HG03196 (cell line): ENCODE data around the gene TTC23.
A peak's percentile ranks its signal among the peaks of the same experiment; 100 is the strongest.
"Not testable (repeated sequence)": the region's sequence is repeated elsewhere in the genome, so short reads cannot be mapped to it uniquely, and the experiment has no call there.

Experiments used
- ATAC-seq: cut with Tn5 transposase; IDR thresholded peaks from one replicate; pipeline ENCODE4 v1.9.1; 2021; ENCODE audit not compliant: unreplicated experiment

TTC23 gene

DNA sequence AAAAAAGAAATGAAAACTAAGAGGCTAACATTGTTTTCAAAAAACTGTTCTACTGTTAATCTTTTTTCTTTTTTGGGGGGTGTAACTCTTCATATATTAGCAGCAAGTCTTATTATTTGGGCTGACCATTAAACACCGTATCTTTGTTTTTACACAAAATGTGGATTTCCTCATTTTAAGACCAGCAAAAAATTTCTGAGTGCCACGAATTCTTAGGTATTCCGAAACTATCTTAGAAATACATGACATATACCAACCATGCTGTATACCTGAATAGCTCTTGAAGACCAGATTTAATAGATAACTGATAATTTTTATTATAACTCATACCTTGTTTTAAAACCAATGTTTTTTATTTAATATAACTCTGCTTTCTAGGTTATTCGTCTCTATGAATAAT lies 620 bp upstream of the TTC23 start:
- ATAC-seq: no peak

DNA sequence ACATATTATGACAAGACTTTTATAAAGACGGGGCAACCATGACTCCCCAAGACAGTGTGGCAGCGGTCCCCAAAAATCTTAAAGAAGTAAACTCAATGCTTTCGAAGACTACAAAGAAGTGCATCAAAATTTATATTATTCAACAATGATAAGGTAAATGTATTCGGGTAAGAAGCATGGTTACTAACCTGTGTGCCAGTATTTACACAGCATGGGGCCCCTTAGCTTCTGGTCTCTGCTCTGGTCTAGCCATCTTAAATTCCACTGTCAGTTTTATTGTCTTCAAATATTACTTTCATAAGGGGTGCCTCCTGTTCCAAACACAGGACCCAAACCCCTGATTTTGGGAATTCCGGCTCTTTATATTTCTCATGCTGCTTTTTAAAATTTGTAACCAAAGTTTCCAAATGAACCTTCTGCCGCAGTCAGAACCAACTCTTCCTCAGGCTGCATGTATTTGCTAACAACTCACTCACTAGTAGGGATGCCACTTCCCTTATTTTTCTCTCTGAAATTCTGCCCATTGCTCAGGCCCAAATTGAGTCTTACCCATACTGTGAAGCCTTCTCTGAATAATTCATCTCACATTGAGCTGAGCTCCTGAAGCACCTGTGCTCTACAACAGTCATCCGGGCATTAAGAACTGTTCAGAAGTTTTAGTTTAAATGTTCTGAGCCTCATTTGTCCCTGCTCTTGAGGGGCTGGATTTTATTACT lies 1.2 kb downstream of the TTC23 start:
- no peak for ATAC-seq

DNA sequence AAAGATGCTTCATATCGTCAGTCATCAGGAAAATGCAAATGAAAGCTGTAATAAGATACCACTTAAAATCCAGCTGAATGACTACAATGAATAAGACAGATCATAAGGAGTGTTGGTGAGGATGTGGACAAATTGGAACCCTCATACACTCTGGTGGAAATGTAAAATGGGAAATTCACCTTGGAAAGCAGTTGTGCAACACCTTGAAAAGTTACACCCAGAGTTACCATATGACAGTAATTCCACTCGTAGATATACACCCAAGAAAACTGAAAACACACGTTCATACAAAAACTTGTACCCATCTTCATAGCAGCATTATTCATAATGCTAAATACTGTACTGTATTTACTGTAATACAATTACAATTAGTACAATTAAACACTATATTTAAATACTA lies 2.3 kb downstream of the TTC23 start:
- no peak for ATAC-seq

DNA sequence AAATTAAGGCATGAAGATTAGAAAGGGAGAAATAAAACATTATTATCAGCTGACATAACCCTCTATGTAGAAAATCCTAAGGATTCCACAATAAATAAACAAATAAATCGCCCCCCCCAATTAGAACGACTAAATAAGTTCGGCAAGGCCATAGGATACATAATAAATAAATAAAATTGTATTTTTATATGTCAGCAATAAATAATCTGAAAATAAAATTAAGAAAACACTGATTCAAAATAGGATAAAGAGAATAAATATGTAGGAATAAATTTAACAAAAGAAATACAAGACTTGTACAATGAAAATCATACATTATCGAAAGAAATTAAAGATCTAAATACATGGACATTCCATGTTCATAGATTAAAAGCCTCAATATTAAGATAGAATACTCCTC lies 5.1 kb downstream of the TTC23 start:
- ATAC-seq: no peak

DNA sequence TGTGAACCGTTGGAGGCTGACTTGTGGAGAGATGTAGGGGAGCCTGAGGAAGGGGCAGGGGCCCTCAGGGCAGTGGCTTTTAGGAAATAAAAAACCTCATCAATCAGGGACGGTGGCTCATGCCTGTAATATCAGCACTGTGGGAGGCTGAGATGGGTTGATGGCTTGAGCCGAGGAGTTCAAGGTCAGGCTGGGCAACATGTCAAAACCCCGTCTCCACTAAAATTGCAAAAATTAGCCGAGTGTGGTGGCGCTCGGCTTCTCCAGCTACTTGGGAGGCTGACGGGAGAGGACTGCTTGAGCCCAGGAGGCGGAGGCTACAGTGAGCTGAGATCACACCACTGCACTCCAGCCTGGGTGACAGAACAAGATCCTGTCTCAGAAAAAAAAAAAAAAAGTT lies 7.6 kb downstream of the TTC23 start:
- no peak for ATAC-seq

DNA sequence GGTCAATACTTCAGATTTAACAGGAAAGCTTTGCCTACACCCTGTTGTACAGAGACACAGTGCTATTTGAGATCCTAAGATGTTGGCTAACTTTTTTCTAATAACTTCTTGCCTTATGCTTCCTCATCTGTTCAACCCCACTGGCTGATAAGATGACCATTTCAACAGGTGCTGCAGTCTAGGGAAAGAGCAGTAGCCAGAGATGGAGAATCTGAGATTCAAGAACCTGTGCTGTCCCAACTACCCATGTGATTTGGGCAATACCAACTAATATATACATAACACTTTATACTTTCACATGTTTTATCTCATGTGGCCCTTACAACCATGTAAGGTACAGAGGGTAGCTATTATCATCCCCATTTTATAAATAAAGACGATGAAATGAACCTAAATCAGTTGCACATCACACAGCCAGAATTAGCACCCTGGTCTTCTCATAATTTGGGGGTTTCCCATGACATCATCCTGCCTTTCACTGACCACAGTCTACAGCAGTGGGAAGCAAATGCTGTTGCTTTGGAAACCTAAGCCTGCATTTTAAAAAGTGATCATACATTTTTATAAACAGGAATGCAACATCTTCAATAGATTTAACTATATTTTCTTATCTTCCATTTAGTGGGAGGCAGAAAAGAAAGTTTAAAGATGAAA lies 9.7 kb downstream of the TTC23 start:
- ATAC-seq: peak; percentile 87

DNA sequence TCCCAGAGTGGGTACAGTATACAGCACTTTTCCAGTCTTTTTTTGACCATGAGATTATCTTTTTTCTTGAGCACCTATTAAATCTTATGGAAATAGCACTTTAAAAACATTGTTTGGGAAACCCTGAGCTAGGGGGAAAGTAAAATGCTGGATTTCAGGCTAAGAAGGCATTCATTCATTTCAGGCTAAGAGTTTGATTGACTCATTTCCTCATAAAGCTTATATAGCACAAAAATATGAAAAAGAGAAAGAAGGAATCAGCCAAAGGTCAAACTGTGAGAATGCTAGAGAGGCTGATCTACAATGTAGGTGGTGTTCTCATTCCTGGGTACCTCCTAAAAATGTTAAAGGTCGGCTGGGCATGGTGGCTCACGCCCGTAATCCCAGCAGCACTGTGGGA lies 10.5 kb downstream of the TTC23 start:
- ATAC-seq: no peak

DNA sequence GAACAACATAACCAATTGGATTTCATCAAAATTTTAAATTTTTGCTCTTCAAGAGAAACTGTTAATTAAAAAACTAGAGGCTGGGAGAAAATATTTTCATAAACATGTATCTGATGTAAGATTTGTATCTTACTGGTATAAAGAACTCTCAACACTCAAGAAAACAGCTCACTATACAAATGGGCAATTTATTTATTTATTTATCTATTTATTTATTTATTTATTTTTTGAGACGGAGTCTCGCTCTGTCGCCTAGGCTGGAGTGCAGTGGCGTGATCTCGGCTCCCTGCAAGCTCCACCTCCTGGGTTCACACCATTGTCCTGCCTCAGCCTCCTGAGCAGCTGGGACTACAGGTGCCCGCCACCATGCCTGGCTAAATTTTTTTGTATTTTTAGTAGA lies 15.2 kb downstream of the TTC23 start:
- not testable (repeated sequence) for ATAC-seq

DNA sequence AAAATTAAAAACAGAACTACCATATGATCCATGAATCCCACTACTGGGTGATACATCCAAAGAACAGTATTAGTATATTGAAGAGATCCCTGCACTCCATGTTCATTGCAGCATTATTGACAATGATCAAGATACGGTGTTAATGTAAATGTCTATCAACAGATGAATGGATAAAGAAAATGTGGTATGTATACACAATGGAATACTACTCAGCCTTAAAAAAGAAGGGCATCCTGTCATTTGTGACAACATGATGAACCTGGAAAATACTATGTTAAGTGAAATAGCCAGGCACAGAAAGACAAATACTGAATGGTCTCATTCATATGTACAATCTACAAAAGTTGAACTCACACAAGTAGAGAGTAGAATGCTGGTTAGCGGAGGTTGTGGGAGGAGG lies 16.6 kb downstream of the TTC23 start:
- no peak for ATAC-seq

DNA sequence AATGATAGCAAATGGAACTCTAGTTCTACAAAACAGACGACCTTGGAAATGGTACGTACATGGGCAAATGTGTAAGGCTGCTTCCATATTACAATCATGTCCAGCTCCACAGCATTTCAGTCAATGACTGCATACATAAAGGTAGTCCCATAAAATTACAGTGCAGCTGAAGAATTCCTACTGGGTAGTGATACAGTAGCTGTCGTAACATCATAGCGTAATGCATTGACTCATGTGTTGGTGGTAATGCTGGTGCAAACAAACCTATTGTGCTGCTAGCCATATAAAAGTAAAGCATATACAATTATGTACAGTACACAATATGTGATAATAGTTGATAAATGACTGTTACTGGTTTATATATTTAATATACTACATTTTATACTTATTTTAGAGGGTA lies 18.5 kb downstream of the TTC23 start:
- no peak for ATAC-seq

DNA sequence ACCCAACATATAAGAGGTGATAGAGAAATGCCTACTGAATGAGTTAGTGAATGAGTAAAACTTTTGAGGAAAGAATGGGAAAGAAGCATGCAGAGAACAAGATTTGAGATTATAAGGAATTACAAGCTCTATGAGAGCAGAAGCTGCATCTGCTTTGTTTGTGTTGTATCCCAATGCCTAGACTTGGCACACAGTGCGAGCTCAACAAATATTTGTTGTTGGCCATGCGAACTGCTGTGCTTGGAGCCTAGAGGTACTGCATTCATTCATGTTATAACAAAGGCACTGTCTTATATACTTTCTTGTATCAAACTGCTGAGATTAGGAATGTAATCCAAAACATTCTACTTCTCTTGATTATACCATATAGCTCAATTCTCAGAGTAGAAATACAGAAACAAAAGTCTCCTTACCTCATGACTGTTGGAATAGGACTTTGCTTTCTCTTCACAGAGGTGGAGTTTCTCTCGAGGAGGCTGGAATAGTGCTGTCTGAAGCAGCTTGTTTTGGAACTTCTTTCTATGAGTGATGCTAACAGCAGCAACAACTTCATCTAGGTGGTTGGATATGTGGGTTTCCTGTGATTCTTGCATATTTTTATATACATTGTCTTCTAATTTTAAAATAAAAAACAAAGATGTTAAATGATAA lies 21.1 kb downstream of the TTC23 start:
- ATAC-seq: no peak

DNA sequence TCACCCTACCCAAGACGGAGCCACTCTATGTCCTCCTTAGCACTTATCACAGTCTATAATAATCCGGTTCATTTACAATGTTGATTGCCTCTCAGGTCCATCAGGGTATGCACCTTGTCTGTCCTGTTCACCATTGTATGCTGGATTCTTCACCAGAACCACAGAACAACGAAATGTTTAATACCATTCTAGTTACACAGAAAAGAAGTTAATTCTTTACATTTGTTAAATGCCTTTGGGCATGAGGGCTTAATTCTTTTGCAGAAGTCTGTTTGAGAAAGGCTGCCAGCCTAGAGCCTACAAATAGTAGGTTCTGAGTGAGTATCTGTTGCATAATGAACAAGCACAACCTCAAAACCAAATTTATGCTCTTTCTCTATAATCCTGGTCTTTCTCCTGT lies 22.6 kb downstream of the TTC23 start:
- no peak for ATAC-seq

DNA sequence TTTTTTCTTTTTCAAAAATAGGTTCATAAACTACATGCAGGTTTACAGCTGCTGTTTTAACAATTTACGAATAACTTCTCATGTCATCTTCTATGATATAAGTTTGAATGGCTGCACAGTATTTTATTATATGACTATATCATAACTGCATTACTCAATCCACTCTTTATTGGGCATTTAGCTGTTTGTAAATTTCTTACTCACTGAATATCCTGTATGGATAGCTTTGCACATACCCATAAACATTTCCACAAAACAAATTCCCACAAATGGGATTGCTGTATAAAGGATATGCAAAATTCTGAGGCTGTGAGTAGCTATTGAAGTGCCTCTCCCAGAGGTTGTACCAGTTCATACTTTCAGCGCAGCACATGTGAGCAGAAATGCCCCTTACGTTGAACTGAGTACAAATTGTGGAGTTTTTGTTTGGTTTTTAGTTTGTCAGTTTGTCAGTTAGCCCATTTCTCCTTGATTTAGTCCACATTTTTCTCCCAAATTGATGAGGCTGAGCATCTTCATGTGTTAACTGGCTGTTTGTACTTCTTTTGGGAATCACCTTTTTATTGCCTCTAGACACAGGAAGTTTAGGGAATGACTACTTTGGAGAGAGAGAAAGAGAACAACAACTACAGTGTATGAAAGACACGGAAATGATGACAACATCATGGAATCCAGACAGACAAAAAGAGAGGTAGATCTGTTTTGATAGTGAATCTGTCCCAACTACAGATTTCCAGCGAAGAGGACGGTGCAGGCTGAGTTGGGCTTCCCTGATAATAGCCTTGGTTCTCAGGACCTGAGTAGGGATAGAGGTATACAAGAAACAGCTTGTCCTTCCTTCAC lies 24.8 kb downstream of the TTC23 start:
- no peak for ATAC-seq

DNA sequence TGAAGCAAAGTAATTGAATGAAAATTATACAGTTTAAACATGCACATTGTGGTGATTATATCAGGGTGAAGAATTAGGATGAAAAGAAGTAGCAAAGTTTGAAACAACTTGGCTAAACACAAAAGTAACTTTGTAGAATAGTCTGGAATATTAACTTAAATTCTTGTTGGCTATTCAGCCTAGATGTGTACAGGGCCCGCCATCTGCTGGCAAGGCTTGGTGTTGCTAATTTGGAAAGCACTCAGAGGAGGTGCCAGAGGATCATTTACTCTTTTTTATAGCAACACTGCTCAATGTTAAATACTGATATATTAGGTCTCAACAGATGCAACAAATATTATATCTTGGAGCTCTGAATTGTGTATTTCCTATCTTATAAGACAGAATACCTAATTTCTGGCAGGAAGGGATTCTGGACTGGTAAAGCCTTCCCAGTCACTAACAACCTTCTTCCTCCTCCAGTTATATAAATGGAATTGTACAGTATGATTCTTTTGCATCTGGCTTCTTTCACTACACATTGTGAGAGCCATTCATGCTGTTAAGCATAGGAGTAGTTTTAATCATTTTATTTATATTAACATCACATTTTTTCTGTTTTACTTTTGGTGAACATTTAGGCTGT lies 36.1 kb downstream of the TTC23 start:
- ATAC-seq: peak; percentile 68

DNA sequence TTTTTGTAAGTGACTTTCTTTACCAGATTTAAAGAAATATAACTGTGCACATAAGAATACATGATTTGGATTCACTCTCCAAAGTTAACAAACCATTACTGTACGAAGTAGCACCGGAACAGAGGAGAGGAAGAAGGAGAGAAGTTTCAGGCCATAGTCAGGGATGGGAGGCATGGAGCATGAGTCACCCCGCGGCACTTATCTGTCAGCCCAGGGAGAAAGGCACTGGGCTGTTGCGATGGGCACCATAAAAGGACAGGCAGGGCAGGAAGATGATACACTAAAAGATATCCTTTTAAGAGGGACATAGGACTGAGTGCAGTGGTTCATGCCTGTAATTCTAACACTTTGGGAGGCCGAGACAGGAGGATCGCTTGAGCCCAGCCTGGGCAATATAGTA lies 37.0 kb downstream of the TTC23 start:
- ATAC-seq: no peak

DNA sequence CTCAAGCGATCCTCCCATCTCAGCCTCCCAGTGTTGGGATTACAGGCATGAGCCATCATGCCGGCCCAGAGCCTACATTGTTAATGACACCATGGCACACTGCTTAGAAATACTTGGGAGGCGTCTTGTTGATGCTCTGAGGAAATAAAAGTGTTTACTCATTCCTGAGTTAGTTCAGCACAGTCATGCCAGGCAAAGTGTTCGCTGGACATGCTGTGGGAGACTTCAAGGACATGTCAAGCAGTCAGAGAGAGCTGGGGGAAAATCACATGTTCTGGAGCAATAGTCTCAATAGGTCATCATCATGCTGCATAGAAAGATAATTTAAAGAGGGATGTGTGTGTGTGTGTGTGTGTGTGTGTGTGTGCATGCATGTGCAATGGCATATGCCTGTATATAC lies 37.5 kb downstream of the TTC23 start:
- ATAC-seq: no peak

DNA sequence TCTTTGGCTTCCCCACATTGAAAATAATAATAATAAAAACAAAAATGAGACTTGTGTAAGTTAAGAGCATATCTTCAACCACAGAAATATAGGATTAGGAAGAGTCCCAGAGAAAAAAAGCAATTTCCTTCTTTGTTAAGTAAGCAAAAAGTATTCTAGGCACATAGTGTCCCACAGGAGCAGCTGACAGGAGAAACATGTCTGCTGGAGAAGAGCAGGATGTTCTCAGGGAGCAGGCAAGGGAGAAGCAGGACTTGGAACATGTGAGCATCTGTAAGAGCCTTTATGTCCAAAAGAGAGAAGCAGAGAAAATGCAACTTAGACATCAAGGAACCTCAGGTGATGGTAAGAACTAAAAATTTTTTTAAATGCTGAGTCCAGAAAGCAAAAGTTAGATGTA lies 39.0 kb downstream of the TTC23 start:
- no peak for ATAC-seq

DNA sequence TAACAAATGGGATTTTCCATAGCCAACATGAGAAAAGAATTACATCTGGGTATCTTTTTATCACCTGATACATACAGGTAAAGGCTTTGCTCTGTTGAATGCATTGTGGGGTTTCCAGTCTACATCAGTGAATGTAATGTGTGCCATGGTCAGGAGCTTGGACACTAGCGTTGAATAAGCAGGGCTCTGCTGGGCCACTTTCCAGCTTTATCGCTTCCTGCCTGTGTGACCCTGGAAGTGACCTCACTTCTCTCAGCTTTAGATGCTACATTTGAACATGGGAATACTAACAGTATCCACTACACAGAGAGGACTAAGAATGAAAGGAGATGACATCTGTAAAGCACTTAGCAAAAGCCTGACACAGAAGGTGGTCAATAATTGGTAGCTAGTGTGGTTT lies 40.1 kb downstream of the TTC23 start:
- ATAC-seq: no peak

DNA sequence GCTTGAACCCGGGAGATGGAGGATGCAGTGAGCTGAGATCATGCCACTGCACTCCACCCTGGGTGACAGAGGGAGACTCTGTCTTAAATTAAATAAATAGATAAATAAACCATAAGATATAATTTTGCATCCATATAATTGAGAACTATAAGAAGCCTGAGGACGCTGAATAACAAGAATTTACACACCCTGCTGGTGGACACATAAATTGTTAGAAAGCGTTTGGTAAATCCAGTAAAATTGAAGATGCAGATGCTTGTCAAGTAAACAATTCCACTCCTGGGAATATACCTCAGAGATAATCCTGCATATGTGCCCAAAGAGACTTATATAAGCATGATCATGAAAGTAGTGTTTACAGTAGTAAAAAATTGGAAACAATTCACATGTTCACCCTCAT lies 41.7 kb downstream of the TTC23 start:
- no peak for ATAC-seq

DNA sequence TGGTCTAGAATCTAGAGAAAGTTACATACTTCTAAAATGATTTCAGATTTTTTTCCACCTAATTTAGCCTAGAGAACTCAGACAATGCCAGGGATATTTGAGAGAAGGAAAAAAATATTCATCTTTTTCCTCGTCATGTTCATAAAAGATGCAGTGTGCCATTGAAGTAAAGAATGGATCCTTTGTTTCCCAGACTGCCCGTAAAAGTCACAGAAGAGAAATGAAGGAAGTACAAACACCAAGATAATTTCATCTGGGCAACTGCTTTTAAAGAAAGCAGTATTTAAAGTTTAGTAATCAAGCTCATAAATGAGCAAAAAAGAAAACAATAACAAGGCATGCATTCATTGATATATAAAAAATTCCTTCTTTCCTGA lies 47.2 kb downstream of the TTC23 start:
- no peak for ATAC-seq
